ENCODE measurements around the gene IRF6.
"Not testable (repeated sequence)": the region's sequence is repeated elsewhere in the genome, so short reads cannot be mapped to it uniquely, and the experiment has no call there.

IRF6 gene

GRCh38 chr1:209803568-209803967, 2.4 kb downstream of the IRF6 start:
- TF ChIP-seq CTCF (IDR thresholded peaks at IDR 0.05; ENCODE audit: insufficient read depth, low read length, missing control alignments) = no peak
- POLR2A ChIA-PET = no interaction called here
- H3K4me3 ChIP-seq (ENCODE audit: low read depth, low read length) = no peak overlapping the region
- DNase-seq (ENCODE audit: low read depth, low spot score) = no peak
- CTCF ChIA-PET = interaction anchor here (4.0 kb wide), 1 partner anchor 20 kb away, joined by 31 read pairs; no protein-coding TSS in a partner anchor

- no peak for TF ChIP-seq CTCF (IDR thresholded peaks at IDR 0.05; ENCODE audit: insufficient read depth, low read length, missing control alignments)
- no peak for DNase-seq (ENCODE audit: low read depth, low spot score)
- no peak overlapping the region for H3K4me3 ChIP-seq (ENCODE audit: low read depth, low read length)
- ChIA-PET POLR2A (no interaction called here), CTCF (interaction anchor here (1.2 to 4.0 kb wide), 3 partner anchors 21 to 54 kb away, joined by 4 to 31 read pairs (median 5); no protein-coding TSS in a partner anchor)
Observed at GRCh38 chr1:209802780-209803152, 3.2 kb downstream of the IRF6 start.

DNA sequence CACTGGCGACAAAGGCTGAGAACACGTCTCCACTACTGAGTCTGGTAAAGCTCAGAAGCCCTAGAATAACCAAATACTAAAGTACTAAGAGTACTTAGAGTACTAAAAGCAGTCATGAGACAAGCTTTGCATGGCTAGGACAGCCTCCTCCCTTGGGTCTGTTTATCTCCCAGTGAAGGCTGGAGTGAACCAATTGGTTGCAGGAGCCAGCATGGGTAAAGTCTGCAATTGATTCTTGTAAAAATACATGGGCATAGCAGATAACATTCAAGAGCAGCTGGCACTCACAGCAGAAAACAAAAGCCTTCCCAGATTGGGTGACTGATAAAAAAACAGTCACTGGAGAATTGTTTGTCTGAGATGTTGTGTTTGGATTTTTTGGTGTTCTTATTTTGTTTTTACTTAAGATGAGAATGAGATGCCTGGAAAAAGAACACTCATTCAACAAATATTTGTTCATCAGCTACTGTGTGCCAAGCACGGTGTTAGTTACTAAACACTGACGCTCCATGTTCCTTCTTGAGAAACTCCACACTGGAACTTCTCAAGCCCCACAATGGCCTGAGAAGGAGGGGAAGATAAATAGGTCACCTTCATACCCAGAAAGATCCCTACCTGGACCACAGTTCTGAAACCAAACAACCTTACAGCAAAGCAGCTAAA, 3.7 kb downstream of the IRF6 start:
- ChIA-PET POLR2A (no interaction called here), CTCF (interaction anchor here (0.7 to 4.0 kb wide), 5 partner anchors 10 to 54 kb away, joined by 3 to 31 read pairs (median 4); no protein-coding TSS in a partner anchor)
- DNase-seq (ENCODE audit: low read depth, low spot score) = no peak
- no peak for TF ChIP-seq CTCF (IDR thresholded peaks at IDR 0.05; ENCODE audit: insufficient read depth, low read length, missing control alignments)
- no peak overlapping the region for H3K4me3 ChIP-seq (ENCODE audit: low read depth, low read length)

- ChIA-PET POLR2A (no interaction called here), CTCF (interaction anchor here (1.2 to 4.0 kb wide), 3 partner anchors 11 to 53 kb away, joined by 3 to 31 read pairs (median 5); no protein-coding TSS in a partner anchor)
- TF ChIP-seq CTCF (IDR thresholded peaks at IDR 0.05; ENCODE audit: insufficient read depth, low read length, missing control alignments) = no peak
- H3K4me3 ChIP-seq (ENCODE audit: low read depth, low read length) = no peak overlapping the region
- no peak for DNase-seq (ENCODE audit: low read depth, low spot score)
Observed at GRCh38 chr1:209800984-209801834, 4.7 kb downstream of the IRF6 start.

DNA sequence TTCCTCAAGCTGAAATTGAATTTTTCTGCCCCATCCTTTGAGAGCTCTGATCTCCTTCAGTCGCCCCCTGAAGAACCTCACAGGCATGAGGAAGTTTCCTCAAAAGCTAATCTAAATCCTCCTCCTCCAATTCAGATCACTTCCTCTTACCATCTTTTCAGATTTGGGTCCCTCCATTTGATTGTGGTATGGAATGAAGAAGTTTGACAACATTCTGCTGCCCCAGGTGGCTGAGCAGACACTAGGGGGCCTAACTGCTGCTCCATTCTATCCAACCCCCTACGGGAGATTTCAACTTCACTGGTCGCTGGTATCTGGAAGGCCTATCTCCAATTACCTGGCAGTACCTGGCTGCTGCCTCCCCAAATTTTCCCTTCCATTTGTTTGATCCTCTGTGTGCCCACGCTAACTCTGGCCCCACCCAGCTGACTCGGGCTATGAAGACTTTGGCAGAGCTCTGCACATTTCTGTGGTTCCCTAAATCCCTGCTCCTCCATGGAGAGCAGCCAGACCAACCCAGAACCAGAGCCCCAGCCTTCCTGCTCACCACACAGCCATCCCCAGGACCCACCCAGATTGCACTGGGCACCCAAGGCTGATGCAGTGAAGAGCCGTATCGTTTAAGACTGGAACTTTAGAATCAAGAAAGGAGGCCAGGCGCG, 7.8 kb downstream of the IRF6 start:
- POLR2A ChIA-PET = no interaction called here
- no peak overlapping the region for H3K4me3 ChIP-seq (ENCODE audit: low read depth, low read length)
- DNase-seq (ENCODE audit: low read depth, low spot score) = no peak
- CTCF ChIA-PET = interaction anchor here (0.8 to 1.4 kb wide), 5 partner anchors 11 to 25 kb away, joined by 3 to 4 read pairs (median 3); partner anchors contain the start of gene C1orf74
- TF ChIP-seq CTCF (IDR thresholded peaks at IDR 0.05; ENCODE audit: insufficient read depth, low read length, missing control alignments) = no peak

GRCh38 chr1:209793711-209794110, 12.2 kb downstream of the IRF6 start:
- DNase-seq (ENCODE audit: low read depth, low spot score); H3K4me3 ChIP-seq (ENCODE audit: low read depth, low read length); CTCF ChIA-PET; POLR2A ChIA-PET: not testable (repeated sequence)

Data from AG04449 (cell line).